Thyroid gland (tissue), 4 donors: ENCODE measurements around the gene SLC35B2. TPM values are rescaled to one million over a fixed set of nuclear protein-coding genes. Genes with fewer than 3 reads are reported as not detected.

Source experiments
- DNase-seq, 2 donors: peaks; one replicate each; pipeline ENCODE4 v3.0.0-alpha.2; 2019
- H3K27ac ChIP-seq, 3 donors: fragments of 200-600 bp; sonication (generic); 1 replicate in 2 of 3; 2 replicates in 1 of 3; pipeline ENCODE4 v1.5.1; 2016 to 2019; ENCODE audit warnings: mild to moderate bottlenecking in 1 of 3, moderate library complexity in 1 of 3
- H3K27me3 ChIP-seq: fragments of 200-600 bp; sonication (generic); one replicate; pipeline ENCODE4 v1.5.1; 2019
- H3K36me3 ChIP-seq, 2 donors: fragments of 200-600 bp; sonication (generic); one replicate each; pipeline ENCODE4 v1.5.1; 2016 to 2019
- H3K4me1 ChIP-seq, 2 donors: fragments of 200-600 bp; sonication (generic); one replicate each; pipeline ENCODE4 v1.5.1; 2017 to 2019
- H3K4me3 ChIP-seq, 3 donors: fragments of 200-600 bp; sonication (generic); replicated peaks in 1 of 3; 1 replicate in 2 of 3; 2 replicates in 1 of 3; pipeline ENCODE4 v1.5.1; 2016; ENCODE audit warnings: mild to moderate bottlenecking in 1 of 3
- H3K9me3 ChIP-seq: fragments of 200-600 bp; sonication (generic); one replicate; pipeline ENCODE4 v1.5.1; 2017
- POLR2A ChIP-seq, 2 donors: fragments of 450-650 bp; IDR thresholded peaks; one replicate each; pipeline ENCODE4 v1.6.1; 2017; ENCODE audit warnings: antibody characterized with exemption in 2 of 2, mild to moderate bottlenecking in 2 of 2, moderate library complexity in 1 of 2
- WGBS, 2 donors: methylation state at CpG; one replicate each; pipeline ENCODE4 v1.1.5; 2017; 5-methylcytosine and 5-hydroxymethylcytosine counted together
- intact Hi-C: fragments of 100-400 bp; cut with DNase I; formaldehyde crosslinking; loops from one replicate; pipeline ENCODE4 v1.15.1; 2023
- total RNA-seq, 4 donors: library from RNA; depleted of rRNA; stranded (reverse); fragments of >200 nt; gene quantifications; one replicate each; pipeline ENCODE4 v1.2.3, GENCODE V29; 2016
- TF ChIP-seq, protein P1 (sequence below), 6 experiments: fragments of 200-600 bp in 3 of 6; fragments of 450-650 bp in 3 of 6; sonication (generic) in 3 of 6; IDR thresholded peaks; one replicate each; pipeline ENCODE4 v1.5.1; 2016 to 2019; ENCODE audit warnings: antibody characterized with exemption in 6 of 6, mild to moderate bottlenecking in 2 of 6, inconsistent platforms in 1 of 6, moderate library complexity in 1 of 6

The SLC35B2 gene
- total RNA-seq, 4 donors from 2014 or later = 28.5 to 46.5 (median 41.8) TPM

DNA sequence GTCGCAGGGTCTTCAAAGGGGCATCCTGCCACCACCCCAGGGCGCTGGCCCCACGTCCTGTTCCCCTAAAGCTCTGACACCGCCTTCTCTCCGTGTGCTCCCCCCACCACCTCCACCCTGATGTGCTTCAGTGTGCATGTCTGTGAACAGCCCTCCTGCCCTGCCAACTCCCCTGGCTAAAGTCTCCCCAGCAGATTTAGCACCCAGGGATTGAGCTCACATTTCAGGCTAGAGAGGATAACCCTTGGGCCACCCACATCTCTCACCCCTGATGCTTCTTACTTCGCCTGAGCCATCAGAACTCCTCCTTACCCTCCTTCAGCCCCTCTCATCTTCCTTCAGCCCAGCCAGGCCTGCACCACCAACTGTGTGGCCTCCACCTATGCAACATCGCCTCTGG, 20.4 kb upstream of the SLC35B2 start:
- no peak for DNase-seq
- no peak overlapping the region for H3K27ac ChIP-seq
- no peaks in the 10 kb centered on the region for H3K9me3 ChIP-seq
- peaks cover 0 to 9% of the 10 kb centered on the region in 2 donors for H3K4me1 ChIP-seq
- no peaks in the 10 kb centered on the region for H3K36me3 ChIP-seq
- intact Hi-C loops = no loop called here
- H3K4me3 ChIP-seq = no peak overlapping the region
- H3K27me3 ChIP-seq = peaks cover 10% of the 10 kb centered on the region
- WGBS, 2 donors = 74 to 82% methylated on average over 7 of the region's 7 CpGs
- TF ChIP-seq POLR2A (IDR thresholded peaks at IDR 0.05) = no peak
- TF ChIP-seq, protein P1, sequence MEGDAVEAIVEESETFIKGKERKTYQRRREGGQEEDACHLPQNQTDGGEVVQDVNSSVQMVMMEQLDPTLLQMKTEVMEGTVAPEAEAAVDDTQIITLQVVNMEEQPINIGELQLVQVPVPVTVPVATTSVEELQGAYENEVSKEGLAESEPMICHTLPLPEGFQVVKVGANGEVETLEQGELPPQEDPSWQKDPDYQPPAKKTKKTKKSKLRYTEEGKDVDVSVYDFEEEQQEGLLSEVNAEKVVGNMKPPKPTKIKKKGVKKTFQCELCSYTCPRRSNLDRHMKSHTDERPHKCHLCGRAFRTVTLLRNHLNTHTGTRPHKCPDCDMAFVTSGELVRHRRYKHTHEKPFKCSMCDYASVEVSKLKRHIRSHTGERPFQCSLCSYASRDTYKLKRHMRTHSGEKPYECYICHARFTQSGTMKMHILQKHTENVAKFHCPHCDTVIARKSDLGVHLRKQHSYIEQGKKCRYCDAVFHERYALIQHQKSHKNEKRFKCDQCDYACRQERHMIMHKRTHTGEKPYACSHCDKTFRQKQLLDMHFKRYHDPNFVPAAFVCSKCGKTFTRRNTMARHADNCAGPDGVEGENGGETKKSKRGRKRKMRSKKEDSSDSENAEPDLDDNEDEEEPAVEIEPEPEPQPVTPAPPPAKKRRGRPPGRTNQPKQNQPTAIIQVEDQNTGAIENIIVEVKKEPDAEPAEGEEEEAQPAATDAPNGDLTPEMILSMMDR (IDR thresholded peaks at IDR 0.05) = no peak

DNA sequence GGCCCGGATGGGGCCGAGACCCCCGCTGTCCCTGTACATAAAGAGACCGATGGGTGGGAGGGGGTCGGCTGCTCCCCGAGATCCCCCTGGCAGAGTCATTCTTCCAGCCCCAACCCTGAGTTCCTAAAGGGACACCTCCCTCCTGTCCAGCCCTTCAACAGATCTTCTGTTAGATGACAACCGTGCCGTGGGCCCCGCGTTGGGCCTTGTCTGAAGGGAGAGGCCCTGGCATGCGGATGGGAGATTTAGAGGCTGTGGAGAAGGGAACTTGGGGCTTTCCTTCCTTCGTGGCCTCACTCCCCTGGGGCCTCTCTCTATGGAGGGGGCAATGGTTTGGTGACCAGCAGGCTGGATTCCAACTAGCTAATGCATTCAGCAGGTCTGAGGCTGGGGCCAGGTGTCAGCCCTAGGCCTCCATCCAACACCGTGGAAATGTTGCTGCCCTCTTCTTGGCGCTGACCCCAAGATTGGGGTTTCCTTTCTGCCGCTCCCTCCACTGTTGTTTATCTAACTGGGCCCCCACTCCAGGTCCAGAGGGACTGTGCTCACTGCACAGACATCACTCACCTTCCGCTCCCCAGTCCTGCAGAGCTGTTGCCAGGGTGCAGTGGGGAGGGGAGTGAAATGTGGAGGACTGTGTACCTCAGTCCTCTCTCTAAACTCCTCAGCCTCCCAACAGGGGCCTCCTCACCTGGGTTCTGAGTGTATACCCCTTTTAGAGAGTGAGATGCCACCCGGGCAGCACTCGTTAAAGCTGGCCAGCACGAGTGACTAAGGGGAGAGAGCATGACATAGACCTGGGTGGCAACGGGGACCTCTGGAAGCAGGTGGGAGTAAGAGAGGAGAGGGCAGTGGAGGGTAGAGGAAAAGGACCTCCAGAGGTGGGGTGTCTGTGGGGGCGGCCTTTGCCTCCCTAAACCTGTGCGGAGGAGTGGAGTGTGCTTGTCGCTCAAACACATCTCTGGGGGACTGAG, 19.6 kb upstream of the SLC35B2 start:
- Histone ChIP-seq H3K27ac (no peak overlapping the region), H3K9me3 (no peaks in the 10 kb centered on the region)

DNA sequence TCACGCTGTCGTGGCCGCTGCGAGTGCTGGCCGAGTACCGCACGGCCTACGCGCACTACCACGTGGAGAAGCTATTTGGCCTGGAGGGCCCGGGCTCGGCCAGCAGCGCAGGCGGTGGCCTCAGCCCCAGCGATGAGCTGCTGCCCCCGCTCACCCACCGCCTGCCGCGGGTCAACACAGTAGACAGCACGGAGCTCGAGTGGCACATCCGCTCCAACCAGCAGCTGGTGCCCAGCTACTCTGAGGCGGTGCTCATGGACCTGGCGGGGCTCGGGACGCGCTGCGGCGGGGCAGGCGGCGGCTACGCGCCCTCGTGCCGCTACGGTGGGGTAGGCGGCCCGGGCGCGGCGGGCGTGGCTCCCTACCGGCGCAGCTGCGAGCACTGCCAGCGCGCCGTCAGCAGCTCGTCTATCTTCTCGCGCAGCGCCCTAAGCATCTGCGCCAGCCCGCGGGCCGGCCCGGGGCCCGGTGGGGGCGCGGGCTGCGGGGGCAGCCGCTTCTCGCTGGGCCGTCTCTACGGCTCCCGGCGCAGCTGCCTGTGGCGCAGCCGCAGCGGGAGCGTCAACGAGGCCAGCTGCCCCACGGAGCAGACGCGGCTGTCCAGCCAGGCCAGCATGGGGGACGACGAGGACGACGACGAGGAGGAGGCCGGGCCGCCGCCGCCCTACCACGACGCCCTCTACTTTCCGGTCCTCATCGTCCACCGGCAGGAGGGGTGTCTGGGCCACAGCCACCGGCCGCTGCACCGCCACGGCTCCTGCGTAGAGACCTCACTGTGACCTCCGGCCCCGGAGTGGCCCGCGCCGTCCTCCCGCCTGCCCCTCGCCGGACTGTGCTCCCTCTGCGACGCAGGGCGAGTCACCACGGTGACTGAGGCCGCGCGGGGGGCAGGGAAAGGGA, 18.7 kb upstream of the SLC35B2 start:
- peaks cover 0 to 9% of the 10 kb centered on the region in 2 donors for H3K4me1 ChIP-seq
- DNase-seq = peak; percentile 20 to 24
- H3K9me3 ChIP-seq = no peaks in the 10 kb centered on the region
- 23% methylated on average over 16 of the region's 109 CpGs; no CpG with 5 or more reads in 1 of the 2 donors for WGBS, 2 donors
- H3K27me3 ChIP-seq = peaks cover 10% of the 10 kb centered on the region
- no peaks in the 10 kb centered on the region for H3K36me3 ChIP-seq
- intact Hi-C loops = no loop called here
- no peak overlapping the region for H3K27ac ChIP-seq
- peak overlapping the region in 1 of 3 donors; percentile 21 for H3K4me3 ChIP-seq
- TF ChIP-seq, protein P1 (IDR thresholded peaks at IDR 0.05) = no peak
- TF ChIP-seq POLR2A (IDR thresholded peaks at IDR 0.05) = no peak

More for the DNA sequence above, 19.6 kb upstream of the SLC35B2 start:
- TF ChIP-seq, protein P1 (IDR thresholded peaks at IDR 0.05) = no peak
- no peak for TF ChIP-seq POLR2A (IDR thresholded peaks at IDR 0.05)
- no peak for DNase-seq
- 78% methylated on average over 12 to 23 of the region's 23 CpGs for WGBS, 2 donors
- intact Hi-C loops = no loop called here
- Histone ChIP-seq H3K27me3 (peaks cover 10% of the 10 kb centered on the region), H3K4me3 (no peak overlapping the region), H3K4me1 (peaks cover 0 to 9% of the 10 kb centered on the region in 2 donors), H3K36me3 (no peaks in the 10 kb centered on the region)

DNA sequence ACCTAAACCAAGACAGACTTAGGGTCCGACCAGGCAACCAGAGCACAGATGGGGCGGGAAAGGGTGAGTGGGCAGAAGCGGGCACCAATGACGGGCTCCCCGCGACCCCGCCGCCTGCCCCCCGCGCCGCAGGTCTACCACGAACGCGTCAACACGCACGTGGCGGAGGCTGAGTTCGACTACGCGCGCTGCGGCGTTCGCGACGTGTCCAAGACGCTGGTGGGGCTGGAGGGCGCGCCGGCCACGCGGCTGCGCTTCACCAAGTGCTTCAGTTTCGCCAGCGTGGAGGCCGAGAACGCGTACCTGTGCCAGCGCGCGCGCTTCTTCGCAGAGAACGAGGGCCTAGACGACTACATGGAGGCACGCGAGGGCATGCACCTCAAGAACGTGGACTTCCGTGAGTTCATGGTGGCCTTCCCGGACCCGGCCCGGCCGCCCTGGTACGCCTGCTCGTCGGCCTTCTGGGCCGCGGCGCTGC, 18.0 kb upstream of the SLC35B2 start:
- intact Hi-C loops = no loop called here
- TF ChIP-seq, protein P1 (IDR thresholded peaks at IDR 0.05) = no peak
- no peak for TF ChIP-seq POLR2A (IDR thresholded peaks at IDR 0.05)
- Histone ChIP-seq H3K9me3 (no peaks in the 10 kb centered on the region), H3K27ac (no peak overlapping the region), H3K27me3 (peaks cover 10% of the 10 kb centered on the region), H3K4me3 (no peak overlapping the region), H3K36me3 (no peaks in the 10 kb centered on the region), H3K4me1 (peaks cover 0 to 12% of the 10 kb centered on the region in 2 donors)
- DNase-seq = no peak
- 82 to 86% methylated on average over 46 to 55 of the region's 59 CpGs for WGBS, 2 donors
